Breast epithelium (tissue), 3 donors: ENCODE results near the gene TMED6.

Experiments used
- CTCF ChIP-seq, 3 donors: fragments of 450-650 bp; IDR thresholded peaks; one replicate each; pipeline ENCODE4 v1.5.1; 2016 to 2017; ENCODE audit warnings: antibody characterized with exemption in 3 of 3, mild to moderate bottlenecking in 3 of 3, moderate library complexity in 3 of 3
- POLR2AphosphoS5 ChIP-seq, 3 donors: sonication (generic); formaldehyde crosslinking; IDR thresholded peaks; one replicate each; pipeline ENCODE4 v1.6.1; 2017; ENCODE audit warnings: antibody characterized with exemption in 3 of 3

DNA sequence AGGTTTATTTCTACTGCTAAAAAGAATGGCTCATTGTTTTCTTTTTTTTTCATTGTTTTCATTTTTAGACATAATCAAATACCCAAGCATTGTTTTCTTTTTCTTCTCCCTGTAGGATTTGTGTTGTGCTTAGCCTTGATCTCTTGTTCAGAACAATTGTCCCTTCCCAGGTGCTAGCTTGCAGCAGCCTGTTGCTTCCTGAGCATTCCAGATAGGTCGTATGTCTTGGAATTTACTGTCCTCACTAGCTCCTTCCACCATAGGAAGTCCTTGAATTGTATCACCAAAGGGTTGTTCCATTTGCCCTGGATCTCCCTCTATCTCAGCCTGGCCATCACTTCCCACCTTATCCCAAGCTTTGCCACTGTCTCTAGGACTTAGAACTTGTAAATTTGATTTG lies 50.4 kb downstream of the TMED6 start:
- no peak for TF ChIP-seq POLR2AphosphoS5 (IDR thresholded peaks at IDR 0.05)
- TF ChIP-seq CTCF (IDR thresholded peaks at IDR 0.05) = no peak
